ENCODE measurements around the gene TAS2R31.

DNA sequence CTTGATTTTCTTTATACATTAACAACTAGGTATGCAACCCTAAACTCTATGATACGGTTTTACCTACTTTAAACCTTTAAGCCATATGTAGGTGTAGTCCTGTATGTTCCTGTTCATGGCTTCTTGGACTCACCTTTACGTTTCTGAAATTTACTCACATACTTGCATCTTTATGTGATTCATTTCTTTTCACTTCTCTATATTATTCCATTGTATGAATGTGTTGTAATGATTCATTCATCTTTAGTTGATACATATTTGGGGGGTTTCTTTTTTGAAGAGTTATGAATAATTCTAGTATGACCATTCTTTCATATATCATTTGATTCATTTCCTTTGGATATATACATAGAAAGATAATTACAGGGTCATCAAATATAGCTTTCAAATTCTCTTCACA lies 42.1 kb downstream of the TAS2R31 start:
- TF ChIP-seq, protein P1, sequence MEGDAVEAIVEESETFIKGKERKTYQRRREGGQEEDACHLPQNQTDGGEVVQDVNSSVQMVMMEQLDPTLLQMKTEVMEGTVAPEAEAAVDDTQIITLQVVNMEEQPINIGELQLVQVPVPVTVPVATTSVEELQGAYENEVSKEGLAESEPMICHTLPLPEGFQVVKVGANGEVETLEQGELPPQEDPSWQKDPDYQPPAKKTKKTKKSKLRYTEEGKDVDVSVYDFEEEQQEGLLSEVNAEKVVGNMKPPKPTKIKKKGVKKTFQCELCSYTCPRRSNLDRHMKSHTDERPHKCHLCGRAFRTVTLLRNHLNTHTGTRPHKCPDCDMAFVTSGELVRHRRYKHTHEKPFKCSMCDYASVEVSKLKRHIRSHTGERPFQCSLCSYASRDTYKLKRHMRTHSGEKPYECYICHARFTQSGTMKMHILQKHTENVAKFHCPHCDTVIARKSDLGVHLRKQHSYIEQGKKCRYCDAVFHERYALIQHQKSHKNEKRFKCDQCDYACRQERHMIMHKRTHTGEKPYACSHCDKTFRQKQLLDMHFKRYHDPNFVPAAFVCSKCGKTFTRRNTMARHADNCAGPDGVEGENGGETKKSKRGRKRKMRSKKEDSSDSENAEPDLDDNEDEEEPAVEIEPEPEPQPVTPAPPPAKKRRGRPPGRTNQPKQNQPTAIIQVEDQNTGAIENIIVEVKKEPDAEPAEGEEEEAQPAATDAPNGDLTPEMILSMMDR (IDR thresholded peaks at IDR 0.05): no peak
- TF ChIP-seq POLR2A (IDR thresholded peaks at IDR 0.05) (no peak), EP300 (IDR thresholded peaks at IDR 0.05) (no peak)
